HepG2 (cell line): ENCODE data around the gene ARHGAP15. TPM values are rescaled to one million over a fixed set of nuclear protein-coding genes. Genes with fewer than 3 reads are reported as not detected.

Source experiments
- ATAC-seq: fragments of 200-7000 bp; cut with Tn5 transposase; 3 replicates; pipeline ENCODE4 v1.9.1; 2020; ENCODE audit warnings: mild to moderate bottlenecking, moderate library complexity
- BruUV-seq: library from RNA; stranded (reverse); fragments of 400-500 nt; replicated peaks from 2 replicates; lab custom pipeline; 2021; lab: Mats Ljungman, UMichigan
- CTCF ChIA-PET: fragments of 300-600 bp; formaldehyde crosslinking; extraction: SDS; loops from one replicate; lab custom pipeline; 2021; ENCODE audit warnings: low total read pairs, inconsistent platforms, low intra/inter-chr PET ratio; lab: Yijun Ruan, JAX
- POLR2A ChIA-PET: fragments of 350-600 bp; sonication (Branson Sonifier 250); formaldehyde crosslinking; loops from one replicate; lab custom pipeline; 2020; ENCODE audit warnings: antibody characterized with exemption, inconsistent platforms; lab: Yijun Ruan, JAX
- DNase-seq: peaks from one replicate; pipeline ENCODE4 v3.0.0-alpha.2; 2015; ENCODE audit warnings: low spot score
- FAIRE-seq: peaks from 3 replicates; lab custom pipeline; 2011; peaks lifted over from hg19 to GRCh38; lab: Jason Lieb, UNC
- H2AFZ ChIP-seq: one replicate; pipeline ENCODE4 v1.6.1; 2011; ENCODE audit warnings: low read length, inconsistent platforms
- H3K27ac ChIP-seq: fragments of 300-600 bp; 3 replicates; pipeline ENCODE4 v1.8.0; 2011; ENCODE audit warnings: mixed run types, mild to moderate bottlenecking, mixed read lengths, low read length, inconsistent platforms; ENCODE audit not compliant: insufficient read depth; ENCODE audit errors: extremely low read length
- H3K27me3 ChIP-seq, 2 experiments: fragments of 200-600 bp in 1 of 2; 2 replicates in 1 of 2; 3 replicates in 1 of 2; pipeline versions ENCODE4 v1.6.0 to v1.8.0; 2011; ENCODE audit warnings: low read length in 2 of 2, mild to moderate bottlenecking in 2 of 2, moderate library complexity in 2 of 2, inconsistent platforms in 1 of 2; ENCODE audit not compliant: insufficient read depth in 2 of 2, control insufficient read depth in 1 of 2
- H3K36me3 ChIP-seq, 2 experiments: fragments of 200-600 bp in 1 of 2; replicated peaks in 1 of 2; 2 replicates in 1 of 2; 3 replicates in 1 of 2; pipeline versions ENCODE4 v1.5.1 to v1.8.0; 2011; ENCODE audit warnings: low read length in 2 of 2, inconsistent platforms in 1 of 2; ENCODE audit not compliant: insufficient read depth in 2 of 2, control insufficient read depth in 1 of 2
- H3K4me1 ChIP-seq: 2 replicates; pipeline ENCODE4 v1.5.1; 2012; ENCODE audit warnings: low read length, inconsistent platforms; ENCODE audit not compliant: insufficient read depth
- H3K4me2 ChIP-seq: 2 replicates; pipeline ENCODE4 v1.6.0; 2011; ENCODE audit warnings: low read depth, low read length, inconsistent platforms
- H3K4me3 ChIP-seq, 3 experiments: fragments of 200-600 bp in 1 of 3; sonication (generic), shearing (Covaris generic) in 1 of 3; replicated peaks in 1 of 3; 2 replicates each; pipeline ENCODE4 v1.5.1; 2011 to 2016; ENCODE audit warnings: low read length in 3 of 3, inconsistent platforms in 2 of 3, low read depth in 2 of 3, mild to moderate bottlenecking in 2 of 3, control low read depth in 1 of 3, mixed read lengths in 1 of 3; ENCODE audit not compliant: insufficient read depth in 1 of 3
- H3K79me2 ChIP-seq: one replicate; pipeline ENCODE4 v1.6.1; 2011; ENCODE audit warnings: low read length, inconsistent platforms; ENCODE audit not compliant: insufficient read depth
- H3K9ac ChIP-seq: 2 replicates; pipeline ENCODE4 v1.6.0; 2011; ENCODE audit warnings: mild to moderate bottlenecking, low read depth, low read length, inconsistent platforms; ENCODE audit not compliant: insufficient read depth
- H3K9me3 ChIP-seq: 2 replicates; pipeline ENCODE4 v1.5.1; 2012; ENCODE audit warnings: mild to moderate bottlenecking, low read length
- H4K20me1 ChIP-seq: 2 replicates; pipeline ENCODE4 v1.6.0; 2011; ENCODE audit warnings: inconsistent platforms, mild to moderate bottlenecking, low read length, moderate library complexity; ENCODE audit not compliant: insufficient read depth
- CHCHD3 ChIP-seq: sonication (generic); formaldehyde crosslinking; IDR thresholded peaks from 2 replicates; pipeline ENCODE4 v1.8.0; 2022; ENCODE audit warnings: mild to moderate bottlenecking, missing genetic modification reagents, moderate library complexity
- CREB3 ChIP-seq: sonication (generic); formaldehyde crosslinking; IDR thresholded peaks from 2 replicates; pipeline ENCODE4 v1.5.0; 2020; ENCODE audit warnings: missing genetic modification reagents
- DZIP1 ChIP-seq: sonication (generic); formaldehyde crosslinking; IDR thresholded peaks from 2 replicates; pipeline ENCODE4 v1.5.0; 2020; ENCODE audit warnings: mild to moderate bottlenecking, missing genetic modification reagents
- FOXK1 ChIP-seq: sonication (generic); formaldehyde crosslinking; IDR thresholded peaks from 2 replicates; pipeline ENCODE4 v1.4.0; 2020; ENCODE audit warnings: low read depth, missing genetic modification reagents, borderline replicate concordance
- HOXA3 ChIP-seq: sonication (generic); formaldehyde crosslinking; IDR thresholded peaks from 2 replicates; pipeline ENCODE4 v1.5.0; 2020; ENCODE audit warnings: missing genetic modification reagents
- RBM39 ChIP-seq: fragments of 200-400 bp; formaldehyde crosslinking; IDR thresholded peaks from one replicate; pipeline ENCODE4 v1.6.1; 2018; ENCODE audit warnings: antibody characterized with exemption, mild to moderate bottlenecking, low read depth, low read length; ENCODE audit not compliant: poor library complexity, severe bottlenecking
- SMAD9 ChIP-seq: sonication (generic); formaldehyde crosslinking; IDR thresholded peaks from 2 replicates; pipeline ENCODE4 v1.5.1; 2020; ENCODE audit warnings: mild to moderate bottlenecking, missing genetic modification reagents
- SPEN ChIP-seq: sonication (generic); formaldehyde crosslinking; IDR thresholded peaks from 2 replicates; pipeline ENCODE4 v1.5.1; 2020; ENCODE audit warnings: low read depth, mild to moderate bottlenecking, missing genetic modification reagents
- SUZ12 ChIP-seq: fragments of 150-350 bp; IDR thresholded peaks from 2 replicates; pipeline ENCODE4 v1.6.1; 2014; ENCODE audit warnings: low read depth, low read length
- ZBTB37 ChIP-seq: sonication (generic); formaldehyde crosslinking; IDR thresholded peaks from 2 replicates; pipeline ENCODE4 v1.4.0; 2020; ENCODE audit warnings: mild to moderate bottlenecking, missing genetic modification reagents
- ZNF180 ChIP-seq: sonication (generic); formaldehyde crosslinking; IDR thresholded peaks from 2 replicates; pipeline ENCODE4 v1.4.0; 2020; ENCODE audit warnings: low read depth, missing genetic modification reagents, borderline replicate concordance
- WGBS: methylation state at CpG from one replicate; pipeline ENCODE4 v1.1.6; 2017; ENCODE audit warnings: low lambda C conversion rate; 5-methylcytosine and 5-hydroxymethylcytosine counted together
- in situ Hi-C: cut with HindIII; loops from 2 replicates; pipeline ENCODE4 v1.10.0; 2017; ENCODE audit warnings: low pct_unique_long_range_greater_than_20kb; ENCODE audit not compliant: extremely low pct_ligation_motif_present
- intact Hi-C: fragments of 100-400 bp; cut with micrococcal nuclease; formaldehyde crosslinking; loops from one replicate; pipeline ENCODE4 v1.10.0; 2022; ENCODE audit not compliant: unreplicated experiment
- polyA plus RNA-seq, 8 experiments: library from polyadenylated mRNA; depleted of rRNA in 3 of 8; stranded (reverse) in 7 of 8; unstranded in 1 of 8; fragments of >200 nt; fragmentation: Illumina TruSeq in 4 of 8; extraction: Trizol in 4 of 8; gene quantifications; 2 replicates each; pipeline versions ENCODE4 v1.2.1 to v1.2.3, GENCODE V29; 2011 to 2016; ENCODE audit warnings: low read depth in 4 of 8, missing spikeins in 1 of 8, mixed read lengths in 1 of 8; ENCODE audit not compliant: insufficient read depth in 1 of 8
- total RNA-seq, 5 experiments: library from RNA; depleted of rRNA; stranded (reverse); fragments of >200 nt; fragmentation: Illumina TruSeq; extraction: Trizol; gene quantifications; 2 replicates each; pipeline ENCODE4 v1.2.3, GENCODE V29; 2016; ENCODE audit warnings: low read depth in 1 of 5

The ARHGAP15 gene
- total and polyA plus RNA-seq, 2 of the 13 experiments (the other 11 are each of a cell fraction or from before 2014, with no cell fraction given) = 0.04 TPM; not detected in 1

- no peak for TF ChIP-seq ZBTB37
- no peak for TF ChIP-seq SUZ12
- no peak for TF ChIP-seq CHCHD3 (CRISPR knock-in tag)
- no peak for TF ChIP-seq SMAD9 (CRISPR knock-in tag)
- TF ChIP-seq ZNF180 (CRISPR knock-in tag) = no peak
- TF ChIP-seq CREB3 (CRISPR knock-in tag) = no peak
- TF ChIP-seq HOXA3 (CRISPR knock-in tag) = no peak
- TF ChIP-seq FOXK1 (CRISPR knock-in tag) = no peak
These were observed 572.6 kb downstream of the ARHGAP15 start (continued) for GRCh38 chr2:143701785-143702184.

GRCh38 chr2:143702931-143703330, 573.7 kb downstream of the ARHGAP15 start:
- ATAC-seq (no peak), DNase-seq (no peak), FAIRE-seq (no peak)
- no peak overlapping the region for H2AFZ ChIP-seq
- TF ChIP-seq SPEN (CRISPR knock-in tag) (no peak), DZIP1 (CRISPR knock-in tag) (no peak), RBM39 (no peak)
- no peak overlapping the region for H3K4me3 ChIP-seq
- intact Hi-C loops = no loop called here
- in situ Hi-C loops = no loop called here
- no peak overlapping the region for H3K4me2 ChIP-seq
- no TSS peak for BruUV-seq
- H3K27ac ChIP-seq = no peak overlapping the region
- no peaks in the 10 kb centered on the region for H3K79me2 ChIP-seq
- ChIA-PET POLR2A (no interaction called here), CTCF (no interaction called here)
- H4K20me1 ChIP-seq = no peaks in the 10 kb centered on the region
- no peaks in the 10 kb centered on the region for H3K4me1 ChIP-seq
- WGBS = 0% methylated on average over 1 of the region's 1 CpG
- no peaks in the 10 kb centered on the region for H3K27me3 ChIP-seq
- H3K9ac ChIP-seq = no peak overlapping the region
- H3K9me3 ChIP-seq = no peaks in the 10 kb centered on the region
- H3K36me3 ChIP-seq = no peaks in the 10 kb centered on the region
